ENCODE results near the gene FASN. TPM values are rescaled to one million over a fixed set of nuclear protein-coding genes. Genes with fewer than 3 reads are reported as not detected.

The FASN gene
- total and polyA plus RNA-seq, 2 of the 13 experiments (the other 11 are each of a cell fraction or from before 2014, with no cell fraction given) = 51.7 to 101 TPM

- peak; percentile 69; the same call in 1 of the 2 replicates for TF ChIP-seq PAXIP1 (CRISPR knock-in tag; conservative IDR thresholded peaks at IDR 0.05)
- peak; percentile 52; the same call in 1 of the 2 replicates for TF ChIP-seq ONECUT2 (CRISPR knock-in tag; IDR thresholded peaks at IDR 0.05)
- no peak for TF ChIP-seq PLRG1 (conservative IDR thresholded peaks at IDR 0.05)
- TF ChIP-seq ZNF460 (CRISPR knock-in tag; IDR thresholded peaks at IDR 0.05; ENCODE audit: borderline replicate concordance) = peak; percentile 24; the same call in 1 of the 2 replicates
- TF ChIP-seq ZNF513 (CRISPR knock-in tag; conservative IDR thresholded peaks at IDR 0.05) = no peak
- TF ChIP-seq ZNF33A (CRISPR knock-in tag; IDR thresholded peaks at IDR 0.05; ENCODE audit: borderline replicate concordance) = no peak
- TF ChIP-seq, protein P1, sequence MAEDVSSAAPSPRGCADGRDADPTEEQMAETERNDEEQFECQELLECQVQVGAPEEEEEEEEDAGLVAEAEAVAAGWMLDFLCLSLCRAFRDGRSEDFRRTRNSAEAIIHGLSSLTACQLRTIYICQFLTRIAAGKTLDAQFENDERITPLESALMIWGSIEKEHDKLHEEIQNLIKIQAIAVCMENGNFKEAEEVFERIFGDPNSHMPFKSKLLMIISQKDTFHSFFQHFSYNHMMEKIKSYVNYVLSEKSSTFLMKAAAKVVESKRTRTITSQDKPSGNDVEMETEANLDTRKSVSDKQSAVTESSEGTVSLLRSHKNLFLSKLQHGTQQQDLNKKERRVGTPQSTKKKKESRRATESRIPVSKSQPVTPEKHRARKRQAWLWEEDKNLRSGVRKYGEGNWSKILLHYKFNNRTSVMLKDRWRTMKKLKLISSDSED (CRISPR knock-in tag; IDR thresholded peaks at IDR 0.05) = no peak
- peak; percentile 94 for TF ChIP-seq GFI1 (CRISPR knock-in tag; IDR thresholded peaks at IDR 0.05; ENCODE audit: borderline replicate concordance)
- peak; percentile 86; the same call in 1 of the 2 replicates for TF ChIP-seq SALL1 (CRISPR knock-in tag; IDR thresholded peaks at IDR 0.05)
- no peak for TF ChIP-seq SYNCRIP (IDR thresholded peaks at IDR 0.05; ENCODE audit: insufficient read depth, low read depth, low read length)
- TF ChIP-seq SKI (IDR thresholded peaks at IDR 0.05; ENCODE audit: partially characterized antibody) = peak; percentile 87
- TF ChIP-seq ZNF562 (CRISPR knock-in tag; IDR thresholded peaks at IDR 0.05; ENCODE audit: borderline replicate concordance) = no peak
- TF ChIP-seq, protein P2, sequence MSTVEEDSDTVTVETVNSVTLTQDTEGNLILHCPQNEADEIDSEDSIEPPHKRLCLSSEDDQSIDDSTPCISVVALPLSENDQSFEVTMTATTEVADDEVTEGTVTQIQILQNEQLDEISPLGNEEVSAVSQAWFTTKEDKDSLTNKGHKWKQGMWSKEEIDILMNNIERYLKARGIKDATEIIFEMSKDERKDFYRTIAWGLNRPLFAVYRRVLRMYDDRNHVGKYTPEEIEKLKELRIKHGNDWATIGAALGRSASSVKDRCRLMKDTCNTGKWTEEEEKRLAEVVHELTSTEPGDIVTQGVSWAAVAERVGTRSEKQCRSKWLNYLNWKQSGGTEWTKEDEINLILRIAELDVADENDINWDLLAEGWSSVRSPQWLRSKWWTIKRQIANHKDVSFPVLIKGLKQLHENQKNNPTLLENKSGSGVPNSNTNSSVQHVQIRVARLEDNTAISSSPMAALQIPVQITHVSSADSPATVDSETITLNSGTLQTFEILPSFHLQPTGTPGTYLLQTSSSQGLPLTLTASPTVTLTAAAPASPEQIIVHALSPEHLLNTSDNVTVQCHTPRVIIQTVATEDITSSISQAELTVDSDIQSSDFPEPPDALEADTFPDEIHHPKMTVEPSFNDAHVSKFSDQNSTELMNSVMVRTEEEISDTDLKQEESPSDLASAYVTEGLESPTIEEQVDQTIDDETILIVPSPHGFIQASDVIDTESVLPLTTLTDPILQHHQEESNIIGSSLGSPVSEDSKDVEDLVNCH (CRISPR knock-in tag; IDR thresholded peaks at IDR 0.05) = no peak
- no peak; a peak in 1 of 4 replicates for TF ChIP-seq REST (IDR thresholded peaks at IDR 0.05; ENCODE audit: borderline replicate concordance in 1 of 2, low read depth in 1 of 2, low read length in 2 of 2)
Observed at GRCh38 chr17:82103553-82104451, 5.8 kb upstream of the FASN start (continued).

All from HepG2 (cell line).